Suppressor macrophage treated with lipopolysaccharide for 4 hours (primary cell): Measurements from ENCODE around the gene DPH1.
"Not testable (repeated sequence)": the region's sequence is repeated elsewhere in the genome, so short reads cannot be mapped to it uniquely, and the experiment has no call there.

Source experiments
- DNase-seq: peaks from one replicate; pipeline ENCODE4 v3.0.0-alpha.2; 2020

DPH1 gene

DNA sequence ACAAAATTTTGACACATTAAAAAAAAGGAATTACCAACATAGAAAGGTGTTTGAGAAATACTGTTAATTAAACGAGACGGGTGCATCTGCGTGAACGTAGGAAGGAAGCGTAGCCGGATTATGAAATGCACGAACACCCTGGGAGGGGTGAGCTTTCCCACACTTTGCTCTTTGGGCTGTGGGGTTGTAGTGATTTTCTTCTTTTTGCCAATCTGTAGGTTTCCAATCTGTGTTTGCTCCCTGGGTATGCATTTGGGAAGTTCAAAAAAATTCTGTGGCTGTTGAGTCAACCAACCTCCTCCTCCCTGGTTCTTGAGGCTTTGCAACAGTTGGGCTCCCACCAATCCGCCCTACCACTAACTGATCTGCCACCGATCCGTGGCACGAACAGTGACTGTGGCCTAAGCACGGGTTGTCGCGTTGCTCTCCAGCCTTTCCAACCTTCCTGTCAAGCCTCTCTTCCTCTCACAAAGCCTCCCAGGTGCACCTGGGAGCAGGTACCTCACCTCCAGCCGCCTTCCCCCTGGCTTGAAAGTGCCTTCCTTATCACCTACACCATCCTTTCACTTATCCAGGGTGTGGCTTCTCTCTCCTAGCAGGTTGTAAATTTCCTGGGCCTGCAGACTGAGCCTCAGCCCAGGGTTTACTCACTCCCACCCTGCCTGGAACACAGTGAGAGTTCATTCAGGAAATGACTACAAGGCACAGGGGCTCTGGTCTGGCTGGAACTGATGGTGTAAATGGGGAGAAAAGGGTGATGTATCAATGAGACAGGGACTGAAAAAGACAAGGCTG, 21.4 kb upstream of the DPH1 start:
- no peak for DNase-seq

GRCh38 chr17:2009737-2010136, 20.2 kb upstream of the DPH1 start:
- no peak for DNase-seq

DNA sequence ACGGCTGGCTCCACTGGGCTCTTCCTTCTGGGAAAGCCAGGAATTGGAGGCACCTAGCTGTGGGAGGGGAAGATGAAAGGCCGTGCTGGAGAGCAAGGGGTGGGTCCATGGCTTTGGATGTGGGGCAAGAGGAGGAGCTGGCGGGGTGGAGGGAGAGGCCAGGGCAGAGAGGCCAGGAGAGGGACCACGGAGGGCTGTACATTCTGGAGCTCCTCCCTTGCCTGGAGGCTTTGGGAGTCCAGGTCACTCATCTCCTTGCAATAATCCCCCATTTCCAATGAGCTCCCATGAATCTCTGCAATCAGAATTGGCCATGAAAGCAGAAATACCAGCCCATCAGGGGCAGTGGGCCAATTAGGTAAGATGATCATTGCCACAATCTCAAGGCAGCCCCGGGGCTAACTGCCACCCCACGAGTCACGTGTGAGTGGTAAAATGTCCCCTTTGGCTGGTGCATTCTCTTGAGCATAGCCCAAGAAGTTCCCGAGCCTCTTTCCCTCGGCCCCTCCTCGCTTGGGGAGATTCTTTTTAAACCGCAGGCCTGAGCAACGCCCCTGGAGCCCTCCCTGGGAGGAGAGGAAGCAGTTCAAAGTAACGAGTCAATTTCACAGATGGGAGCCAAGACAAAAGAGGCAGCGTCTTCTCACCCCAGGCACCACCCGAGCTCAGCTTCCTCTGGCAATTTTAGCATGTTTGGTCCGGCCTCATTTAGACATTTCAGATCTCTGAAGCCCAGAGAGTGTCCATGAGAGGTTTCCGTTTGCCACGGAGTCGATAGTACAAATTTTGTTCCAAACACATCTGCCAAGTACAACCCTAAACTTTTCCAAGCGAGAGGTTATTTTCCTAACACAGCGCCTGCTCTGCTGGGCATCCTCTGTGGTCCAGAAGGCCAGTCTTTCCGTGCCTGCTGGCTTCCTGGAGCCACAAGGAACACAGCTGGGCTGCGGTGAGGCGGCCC, 18.3 kb upstream of the DPH1 start:
- DNase-seq, result no peak

- no peak for DNase-seq
Measured at GRCh38 chr17:2012499-2012898, 17.5 kb upstream of the DPH1 start.

- not testable (repeated sequence) for DNase-seq
Measured at GRCh38 chr17:2013220-2013993, 16.5 kb upstream of the DPH1 start.

DNA sequence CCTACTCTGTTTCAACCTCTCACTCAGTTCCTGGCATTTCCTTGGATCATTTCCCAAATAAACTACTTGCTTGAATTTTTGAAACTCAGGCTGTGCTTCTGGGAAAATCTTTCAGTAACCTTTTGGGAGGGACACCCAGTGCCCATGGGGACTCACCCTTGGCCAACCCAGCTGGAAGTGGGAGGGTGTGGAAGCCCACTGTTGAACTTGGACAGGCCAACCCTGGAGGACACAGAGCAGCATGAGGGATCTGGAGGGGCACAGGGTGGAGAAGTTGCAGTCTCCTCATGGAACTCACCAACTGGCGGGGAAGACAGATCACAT, 16.0 kb upstream of the DPH1 start:
- DNase-seq, result no peak

GRCh38 chr17:2015314-2015713, 14.6 kb upstream of the DPH1 start:
- no peak for DNase-seq

- DNase-seq, result no peak
Measured at GRCh38 chr17:2016494-2016893, 13.5 kb upstream of the DPH1 start.

DNA sequence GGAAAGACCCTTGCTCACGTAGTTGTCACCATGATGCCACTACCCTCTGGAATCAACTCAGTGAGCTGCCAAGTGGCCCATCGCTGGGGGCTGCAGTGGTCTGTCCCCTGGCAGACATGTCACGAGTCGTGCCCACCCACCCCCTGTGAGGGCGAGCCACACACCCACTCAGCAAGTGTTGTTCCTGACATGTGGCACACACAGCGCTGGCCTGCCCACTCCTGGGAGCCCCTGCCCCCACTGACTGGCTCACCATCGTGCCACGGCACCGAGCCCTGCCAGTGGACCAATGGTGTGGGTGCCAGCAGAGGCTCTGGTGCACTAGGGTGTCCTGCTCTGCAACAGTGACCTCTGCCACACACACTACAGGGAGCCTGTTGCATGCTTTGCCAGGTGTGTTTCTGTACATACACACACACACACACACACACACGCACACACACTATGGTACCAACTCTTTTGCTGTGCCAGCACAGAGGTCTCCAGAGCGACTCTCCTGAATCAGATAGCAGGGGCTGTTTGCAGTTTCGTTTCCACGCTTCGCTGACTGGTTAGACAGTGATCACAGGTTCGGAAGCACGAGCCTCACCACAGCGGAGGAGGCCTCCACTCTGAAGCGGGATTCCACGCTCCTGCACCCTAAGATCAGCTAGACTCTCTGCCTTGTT, 12.5 kb upstream of the DPH1 start:
- no peak for DNase-seq

GRCh38 chr17:2018716-2019510, 11.0 kb upstream of the DPH1 start:
- DNase-seq, result no peak

DNA sequence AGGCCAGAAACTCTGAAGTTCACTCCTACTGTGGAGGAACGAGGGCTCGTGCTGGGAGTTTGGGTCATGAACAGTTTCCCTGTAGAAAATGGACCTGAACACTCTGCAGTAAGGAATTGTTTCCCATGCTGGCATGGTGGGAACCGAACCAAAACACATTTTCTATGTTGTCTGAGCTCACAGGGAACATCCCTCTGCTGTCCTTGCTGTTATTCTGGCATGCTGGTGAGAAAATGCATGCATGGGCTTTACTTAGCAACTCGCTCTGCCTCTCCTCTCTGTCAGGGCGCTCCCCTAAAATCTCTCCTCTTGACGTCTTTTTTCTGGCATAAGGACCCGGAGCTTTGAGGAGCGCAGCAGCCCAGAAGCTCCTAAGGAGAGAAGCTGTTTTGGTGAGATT, 10.2 kb upstream of the DPH1 start:
- DNase-seq, result no peak

DNA sequence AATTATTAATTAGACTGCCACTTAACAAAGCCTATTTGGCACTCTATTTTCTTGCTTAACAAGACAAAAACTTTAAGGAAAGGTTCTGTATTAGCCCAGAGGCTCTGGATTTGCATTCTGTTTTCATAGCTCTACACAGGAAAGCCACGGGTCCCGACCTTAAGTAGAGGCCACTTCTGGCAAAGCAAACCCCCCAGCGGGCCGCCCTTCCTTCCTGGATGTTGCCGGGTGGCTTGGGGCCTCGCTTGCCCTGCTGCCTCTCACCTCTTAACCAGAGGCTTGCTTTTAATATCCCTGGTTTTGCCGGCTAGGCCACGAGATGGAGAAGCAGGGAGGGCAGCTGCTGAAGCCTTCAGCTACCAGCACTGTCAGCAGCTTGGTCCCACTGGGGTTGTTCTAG, 9.2 kb upstream of the DPH1 start:
- no peak for DNase-seq

- DNase-seq, result no peak
Measured at GRCh38 chr17:2022647-2023240, 7.2 kb upstream of the DPH1 start.

GRCh38 chr17:2023256-2023655, 6.7 kb upstream of the DPH1 start:
- DNase-seq, result no peak

DNA sequence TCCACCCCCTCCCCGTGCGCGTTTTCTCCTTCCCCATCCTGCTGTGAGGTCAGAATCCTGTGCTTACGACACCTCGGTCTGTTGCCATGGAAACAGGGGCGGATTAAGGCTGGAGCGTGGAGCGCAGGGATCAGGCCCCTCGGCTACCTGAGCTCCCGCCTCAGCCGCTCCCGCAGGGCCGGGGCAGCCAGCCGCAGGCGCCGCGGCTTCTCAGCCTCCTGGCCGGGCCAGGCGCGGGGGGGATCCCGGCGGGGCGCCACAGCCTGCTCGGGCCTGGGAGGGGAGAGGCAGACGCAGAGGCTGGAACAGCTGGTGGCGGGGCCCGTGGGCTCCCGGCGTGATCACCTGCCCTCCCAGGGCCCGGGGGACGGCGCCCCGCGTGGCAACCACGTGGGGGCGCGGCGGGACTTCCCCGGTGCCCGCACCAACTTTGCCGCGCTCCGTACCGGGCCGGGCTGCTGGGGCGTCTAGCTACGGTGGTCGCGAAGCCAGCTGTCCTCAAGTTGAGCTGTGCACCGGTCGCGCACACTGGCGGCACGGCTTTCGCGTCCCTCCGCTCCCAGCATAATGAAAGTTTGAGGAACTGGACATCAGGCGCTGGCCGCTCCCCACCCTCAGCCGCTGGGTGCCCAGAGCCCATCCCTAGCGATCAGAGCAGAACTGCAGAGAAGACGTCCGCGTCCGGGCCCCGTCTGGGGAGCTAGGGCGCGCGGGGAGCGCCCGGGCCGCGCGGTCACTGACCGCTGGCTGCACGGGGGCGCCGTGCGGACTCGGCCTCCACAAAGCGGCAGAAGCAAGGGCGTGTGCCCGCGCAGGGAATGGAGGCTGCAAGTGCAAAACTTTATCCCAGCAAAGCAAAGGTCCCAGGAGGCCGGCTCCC, 6.0 kb upstream of the DPH1 start:
- peak; percentile 68 for DNase-seq

- no peak for DNase-seq
Measured at GRCh38 chr17:2024572-2025219, 5.3 kb upstream of the DPH1 start.

DNA sequence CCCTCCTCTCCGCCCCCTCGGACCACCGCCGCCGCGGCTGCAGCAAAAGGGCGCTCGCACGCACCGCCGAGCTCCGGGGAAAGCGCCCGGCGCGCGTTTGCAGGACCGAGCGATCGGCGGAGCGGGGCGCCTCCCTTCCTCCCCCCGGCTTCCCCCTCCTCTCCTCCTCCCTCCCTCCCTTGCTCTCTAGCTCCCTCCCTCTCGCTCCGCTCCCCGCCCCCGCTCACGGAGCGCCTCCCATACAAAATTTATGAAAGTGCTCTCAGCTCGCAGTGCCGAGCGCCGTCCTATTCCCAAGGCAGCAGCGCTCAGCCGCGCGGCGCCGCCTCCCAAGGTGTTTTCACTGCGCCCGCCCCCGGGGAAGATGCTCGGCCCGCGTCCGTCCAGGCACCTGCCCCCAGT, 4.7 kb upstream of the DPH1 start, which contains the start of gene RTN4RL1:
Gene RTN4RL1 (minus strand): TSS at position 115 of the 402 bp plus-strand sequence. CDS start 469 bp downstream, outside the sequence.
- peak; percentile 37 for DNase-seq

DNA sequence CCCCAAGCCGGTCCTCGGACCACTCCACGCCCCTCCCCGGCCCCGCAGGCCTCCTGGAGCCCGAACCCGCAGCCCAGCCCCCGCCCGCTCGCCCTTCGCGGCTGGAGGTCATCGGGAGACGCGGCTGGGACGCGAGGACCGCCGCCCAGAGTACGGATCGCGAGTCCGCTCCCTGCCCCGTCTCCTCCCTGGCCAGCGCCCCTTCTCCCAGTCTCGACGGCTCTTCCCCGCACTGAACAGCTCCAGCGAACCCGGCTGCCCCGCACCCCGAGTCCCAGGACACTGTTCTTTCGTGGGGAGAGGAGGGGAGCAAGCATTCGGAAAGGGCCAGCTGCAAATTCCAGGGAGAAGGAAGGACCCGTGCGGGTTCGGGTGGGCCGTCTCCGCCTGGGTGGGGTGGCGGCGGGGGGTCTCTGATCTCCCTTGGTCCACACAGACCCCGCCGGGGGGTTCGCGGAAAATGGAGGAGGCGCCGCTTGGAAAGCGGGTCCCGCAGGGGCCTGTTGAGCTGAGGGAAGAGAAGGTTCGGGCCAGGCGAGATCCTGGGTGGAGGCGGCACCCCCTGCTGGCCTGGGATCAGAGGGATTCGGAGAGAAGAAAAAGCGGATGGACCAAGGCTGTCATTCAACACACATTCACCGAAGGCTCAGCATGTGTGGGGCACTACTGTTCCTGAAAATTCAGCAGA, 4.2 kb upstream of the DPH1 start:
- DNase-seq, result peak; percentile 70
